Measurements from ENCODE around the gene SYPL2.
A peak's percentile ranks its signal among the peaks of the same experiment; 100 is the strongest.

Gene SYPL2

DNA sequence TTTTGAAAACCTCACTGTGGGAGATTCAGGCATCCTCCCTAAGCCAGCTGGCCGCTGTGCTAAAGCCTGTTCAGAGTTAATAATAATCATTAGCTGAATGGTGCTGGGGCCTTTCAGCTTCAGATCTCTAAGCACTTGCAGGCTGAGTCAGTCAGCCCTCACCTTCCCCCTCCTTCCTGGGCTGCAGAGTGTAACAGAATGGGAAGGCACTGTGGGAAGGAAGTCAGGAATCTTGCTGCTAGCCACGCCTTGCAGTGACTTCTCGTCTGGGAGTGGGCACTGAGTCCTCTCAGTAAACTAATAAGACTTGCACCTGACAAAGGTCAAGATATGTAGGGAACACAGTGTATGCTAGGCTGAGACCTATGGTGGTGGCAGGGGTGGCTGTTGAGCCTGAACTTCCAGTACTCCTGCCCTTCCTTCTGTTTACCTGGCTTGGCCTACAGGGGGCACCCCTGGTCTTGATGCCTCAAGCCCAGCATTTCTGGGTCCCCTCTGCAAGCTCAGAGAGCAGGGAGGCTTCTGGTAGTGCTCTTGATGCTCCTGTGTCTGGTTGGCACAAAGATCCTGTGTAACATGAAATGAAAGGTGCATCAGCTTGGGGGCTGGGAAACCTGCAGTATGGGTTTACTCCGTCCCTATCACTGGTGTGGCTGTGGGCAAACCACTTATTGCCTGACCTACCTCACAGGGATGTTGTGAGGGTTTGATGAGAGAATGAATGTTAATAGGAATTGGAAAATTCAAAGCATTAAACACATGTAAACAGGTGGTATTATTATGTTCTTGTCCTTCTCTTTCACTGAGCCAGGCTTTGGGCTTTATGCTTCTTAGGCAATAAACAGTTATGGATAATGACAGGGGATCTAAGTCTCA is 33.6 kb downstream of the SYPL2 start:
- in situ Hi-C loops (cut with HindIII; ENCODE audit: low sequenced_read_pairs), result no loop called here
- H3K4me3 ChIP-seq (ENCODE audit: low read depth, low read length), result no peak overlapping the region
- TF ChIP-seq, protein P1, sequence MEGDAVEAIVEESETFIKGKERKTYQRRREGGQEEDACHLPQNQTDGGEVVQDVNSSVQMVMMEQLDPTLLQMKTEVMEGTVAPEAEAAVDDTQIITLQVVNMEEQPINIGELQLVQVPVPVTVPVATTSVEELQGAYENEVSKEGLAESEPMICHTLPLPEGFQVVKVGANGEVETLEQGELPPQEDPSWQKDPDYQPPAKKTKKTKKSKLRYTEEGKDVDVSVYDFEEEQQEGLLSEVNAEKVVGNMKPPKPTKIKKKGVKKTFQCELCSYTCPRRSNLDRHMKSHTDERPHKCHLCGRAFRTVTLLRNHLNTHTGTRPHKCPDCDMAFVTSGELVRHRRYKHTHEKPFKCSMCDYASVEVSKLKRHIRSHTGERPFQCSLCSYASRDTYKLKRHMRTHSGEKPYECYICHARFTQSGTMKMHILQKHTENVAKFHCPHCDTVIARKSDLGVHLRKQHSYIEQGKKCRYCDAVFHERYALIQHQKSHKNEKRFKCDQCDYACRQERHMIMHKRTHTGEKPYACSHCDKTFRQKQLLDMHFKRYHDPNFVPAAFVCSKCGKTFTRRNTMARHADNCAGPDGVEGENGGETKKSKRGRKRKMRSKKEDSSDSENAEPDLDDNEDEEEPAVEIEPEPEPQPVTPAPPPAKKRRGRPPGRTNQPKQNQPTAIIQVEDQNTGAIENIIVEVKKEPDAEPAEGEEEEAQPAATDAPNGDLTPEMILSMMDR (IDR thresholded peaks at IDR 0.05; ENCODE audit: low read depth, low read length, missing control alignments), result peak; percentile 52
- no peak for DNase-seq (ENCODE audit: low read depth)

DNA sequence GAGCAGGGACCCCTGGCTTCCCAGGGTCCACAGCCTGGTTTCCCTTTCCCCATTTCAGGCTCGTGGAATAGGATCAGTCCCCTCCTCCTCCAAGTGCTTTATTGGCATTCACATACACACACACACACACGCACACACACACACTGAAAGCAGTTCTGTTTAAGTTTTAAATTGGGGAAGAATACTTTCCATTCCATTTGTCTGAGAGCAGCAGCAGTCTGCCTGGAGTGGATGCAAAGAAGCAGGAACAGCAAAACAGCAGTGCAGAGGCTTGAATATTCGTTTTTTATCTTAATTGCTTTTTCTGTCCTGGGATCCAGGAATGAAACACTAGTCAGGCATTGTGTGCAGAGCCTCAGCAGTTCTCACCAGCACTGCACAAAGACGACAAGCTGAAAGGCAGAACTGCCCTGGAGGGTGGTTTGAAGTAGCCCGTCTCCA is 34.6 kb downstream of the SYPL2 start:
- H3K4me3 ChIP-seq (ENCODE audit: low read depth, low read length), result no peak overlapping the region
- TF ChIP-seq, protein P1 (IDR thresholded peaks at IDR 0.05; ENCODE audit: low read depth, low read length, missing control alignments), result no peak
- no peak for DNase-seq (ENCODE audit: low read depth)
- in situ Hi-C loops (cut with HindIII; ENCODE audit: low sequenced_read_pairs), result no loop called here

DNA sequence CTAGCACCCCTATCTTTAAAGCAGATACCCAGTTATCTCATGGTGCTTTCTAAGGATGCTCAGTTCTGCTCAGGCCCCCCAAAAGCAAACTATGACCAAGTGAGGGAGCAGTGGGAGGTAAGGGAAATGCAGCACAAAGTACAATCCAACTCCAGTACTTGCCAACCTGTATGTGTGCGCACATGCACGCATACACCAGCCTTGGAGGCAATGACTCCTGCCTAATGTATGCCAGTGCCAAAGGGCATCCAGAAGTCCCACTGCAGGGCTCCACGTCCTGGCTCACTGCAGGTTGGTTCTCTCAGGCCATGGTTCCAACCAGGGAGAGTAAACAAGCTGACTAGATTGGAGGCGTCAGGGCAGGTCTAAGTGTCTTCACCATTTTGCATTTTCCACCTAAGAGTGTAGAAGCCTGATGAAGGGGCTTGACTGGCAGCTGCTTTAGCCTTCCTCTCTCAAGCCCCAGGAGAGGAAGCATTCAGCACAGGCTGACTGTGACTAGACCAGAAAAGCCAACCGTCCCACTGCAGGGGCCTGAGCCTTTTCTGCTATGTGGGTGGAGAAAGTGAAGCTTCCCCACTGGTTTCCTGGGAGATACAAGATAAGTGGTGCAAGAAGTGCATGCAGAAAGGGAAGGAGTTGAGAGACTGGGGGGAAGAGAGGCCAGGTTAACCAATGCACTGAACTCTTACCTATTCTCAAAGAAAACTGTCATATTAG is 35.5 kb downstream of the SYPL2 start:
- no peak overlapping the region for H3K4me3 ChIP-seq (ENCODE audit: low read depth, low read length)
- TF ChIP-seq, protein P1 (IDR thresholded peaks at IDR 0.05; ENCODE audit: low read depth, low read length, missing control alignments), result no peak
- in situ Hi-C loops (cut with HindIII; ENCODE audit: low sequenced_read_pairs), result no loop called here
- DNase-seq (ENCODE audit: low read depth), result no peak

DNA sequence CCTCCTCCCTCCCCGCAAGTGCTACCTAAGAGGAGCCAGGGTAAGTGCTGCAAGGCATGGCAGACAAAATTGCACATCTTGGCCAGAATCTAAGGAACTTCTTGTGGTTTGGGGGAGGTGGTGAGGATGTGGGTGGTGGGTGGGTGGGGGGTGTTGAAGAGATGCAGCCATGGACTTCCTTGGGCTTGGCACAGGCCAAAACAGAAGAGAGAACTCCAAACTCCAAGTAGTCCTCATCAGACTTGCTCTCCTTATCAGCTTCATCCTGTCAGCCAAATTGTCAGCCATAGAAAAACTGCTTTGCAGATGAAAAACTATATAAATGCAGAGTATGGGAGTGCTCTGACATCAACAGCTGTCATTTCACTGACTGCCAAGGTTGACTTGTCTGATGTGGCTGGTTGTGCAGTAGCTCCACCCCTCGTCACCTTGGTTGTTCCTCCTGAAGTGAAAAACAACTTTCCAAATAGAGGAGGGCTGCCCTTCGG is 36.1 kb downstream of the SYPL2 start:
- no peak overlapping the region for H3K4me3 ChIP-seq (ENCODE audit: low read depth, low read length)
- TF ChIP-seq, protein P1 (IDR thresholded peaks at IDR 0.05; ENCODE audit: low read depth, low read length, missing control alignments), result no peak
- in situ Hi-C loops (cut with HindIII; ENCODE audit: low sequenced_read_pairs), result no loop called here
- DNase-seq (ENCODE audit: low read depth), result no peak

DNA sequence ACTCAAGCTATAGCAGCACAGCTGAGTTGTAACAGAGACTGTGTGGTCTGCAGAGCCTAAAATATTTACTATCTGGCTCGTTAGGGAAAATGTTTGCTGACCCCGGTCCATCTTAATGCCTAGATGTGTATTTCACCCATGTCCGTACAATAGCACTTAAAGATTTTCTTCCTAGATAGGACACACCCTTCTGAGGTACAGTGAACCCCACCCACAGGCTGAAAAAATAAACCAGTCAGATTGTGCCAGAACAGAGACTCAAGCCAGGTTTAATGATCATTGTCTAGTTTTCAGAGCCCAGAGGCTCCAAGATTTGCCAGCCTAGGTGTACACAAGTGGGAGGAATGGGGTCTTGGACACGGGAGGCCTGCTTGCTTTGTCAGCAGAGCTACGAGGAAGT is 37.6 kb downstream of the SYPL2 start:
- no peak overlapping the region for H3K4me3 ChIP-seq (ENCODE audit: low read depth, low read length)
- TF ChIP-seq, protein P1 (IDR thresholded peaks at IDR 0.05; ENCODE audit: low read depth, low read length, missing control alignments), result no peak
- in situ Hi-C loops (cut with HindIII; ENCODE audit: low sequenced_read_pairs), result no loop called here
- DNase-seq (ENCODE audit: low read depth), result no peak

DNA sequence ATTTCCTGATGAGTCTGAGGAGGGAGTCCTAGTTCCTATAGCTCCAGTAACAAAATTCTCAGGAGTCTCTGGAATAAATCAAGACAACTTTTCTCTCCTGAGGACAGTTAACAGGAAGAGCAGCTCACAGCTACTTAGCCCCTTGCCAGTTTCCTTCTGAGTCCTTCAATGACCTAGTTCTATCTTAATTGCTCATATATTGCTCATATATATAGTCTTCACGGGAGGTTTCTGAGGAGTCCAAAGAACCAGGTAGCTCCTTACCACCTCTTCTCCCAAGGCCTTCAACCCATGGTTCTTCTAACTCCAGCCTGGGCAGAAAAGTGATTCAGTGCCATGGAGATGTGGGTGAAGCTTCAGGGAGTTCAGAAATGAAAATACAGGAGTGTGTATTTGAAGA is 38.6 kb downstream of the SYPL2 start:
- no peak overlapping the region for H3K4me3 ChIP-seq (ENCODE audit: low read depth, low read length)
- TF ChIP-seq, protein P1 (IDR thresholded peaks at IDR 0.05; ENCODE audit: low read depth, low read length, missing control alignments), result no peak
- DNase-seq (ENCODE audit: low read depth), result no peak
- in situ Hi-C loops (cut with HindIII; ENCODE audit: low sequenced_read_pairs), result no loop called here

Data from astrocyte of the cerebellum (primary cell).